HepG2 (cell line): ENCODE data around the gene VPS37D. TPM values are rescaled to one million over a fixed set of nuclear protein-coding genes. Genes with fewer than 3 reads are reported as not detected.

ENCODE experiments used
- ARNT ChIP-seq: fragments of 450-650 bp; IDR thresholded peaks from 2 replicates; pipeline ENCODE4 v1.6.1; 2017
- BRF2 ChIP-seq: sonication (generic); formaldehyde crosslinking; IDR thresholded peaks from 2 replicates; pipeline ENCODE4 v1.8.1; 2022; ENCODE audit warnings: mild to moderate bottlenecking, missing genetic modification reagents
- CHD4 ChIP-seq: fragments of 200-600 bp; sonication (generic); IDR thresholded peaks from 2 replicates; pipeline ENCODE4 v1.7.0; 2017; ENCODE audit warnings: mild to moderate bottlenecking, low read length, borderline replicate concordance
- E2F2 ChIP-seq: sonication (generic); formaldehyde crosslinking; IDR thresholded peaks from 2 replicates; pipeline ENCODE4 v1.4.0; 2020; ENCODE audit warnings: missing genetic modification reagents, borderline replicate concordance
- KLF16 ChIP-seq, 2 experiments: sonication (generic) in 1 of 2; formaldehyde crosslinking in 1 of 2; IDR thresholded peaks; 2 replicates each; pipeline versions ENCODE4 v1.6.1 to v1.8.0; 2016 to 2023; ENCODE audit warnings: missing genetic modification reagents in 2 of 2, missing compliant biosample characterization in 1 of 2
- MXD1 ChIP-seq: sonication (generic); formaldehyde crosslinking; IDR thresholded peaks from 2 replicates; pipeline ENCODE4 v1.4.0; 2020; ENCODE audit warnings: mild to moderate bottlenecking, missing genetic modification reagents
- NBN ChIP-seq: fragments of 450-650 bp; conservative IDR thresholded peaks from 2 replicates; pipeline ENCODE4 v1.6.1; 2017
- PRDM4 ChIP-seq: sonication (generic); formaldehyde crosslinking; IDR thresholded peaks from 2 replicates; pipeline ENCODE4 v1.9.0; 2021; ENCODE audit warnings: missing genetic modification reagents, borderline replicate concordance
- SMAD9 ChIP-seq: sonication (generic); formaldehyde crosslinking; IDR thresholded peaks from 2 replicates; pipeline ENCODE4 v1.5.1; 2020; ENCODE audit warnings: mild to moderate bottlenecking, missing genetic modification reagents
- THAP9 ChIP-seq: sonication (generic); formaldehyde crosslinking; IDR thresholded peaks from 2 replicates; pipeline ENCODE4; 2020; ENCODE audit warnings: missing genetic modification reagents, mild to moderate bottlenecking, borderline replicate concordance
- ZBTB21 ChIP-seq: sonication (generic); formaldehyde crosslinking; IDR thresholded peaks from 2 replicates; pipeline ENCODE4 v1.4.0; 2020; ENCODE audit warnings: missing genetic modification reagents
- ZFP1 ChIP-seq: IDR thresholded peaks from 2 replicates; pipeline ENCODE4 v1.6.1; 2016
- ZFP37 ChIP-seq: sonication (generic); formaldehyde crosslinking; IDR thresholded peaks from 2 replicates; pipeline ENCODE4 v1.4.0; 2020; ENCODE audit warnings: missing genetic modification reagents, borderline replicate concordance
- ZNF740 ChIP-seq: sonication (generic); formaldehyde crosslinking; IDR thresholded peaks from 2 replicates; pipeline ENCODE4 v1.4.0; 2020; ENCODE audit warnings: missing genetic modification reagents
- ZNF770 ChIP-seq: sonication (generic); formaldehyde crosslinking; IDR thresholded peaks from 2 replicates; pipeline ENCODE4 v1.5.0; 2020; ENCODE audit warnings: mild to moderate bottlenecking, missing genetic modification reagents
- ZNF850 ChIP-seq: sonication (generic); formaldehyde crosslinking; conservative IDR thresholded peaks from 2 replicates; pipeline ENCODE4 v1.9.0; 2021; ENCODE audit warnings: mild to moderate bottlenecking, missing genetic modification reagents
- polyA plus RNA-seq, 8 experiments: library from polyadenylated mRNA; depleted of rRNA in 3 of 8; stranded (reverse) in 7 of 8; unstranded in 1 of 8; fragments of >200 nt; fragmentation: Illumina TruSeq in 4 of 8; extraction: Trizol in 4 of 8; gene quantifications; 2 replicates each; pipeline versions ENCODE4 v1.2.1 to v1.2.3, GENCODE V29; 2011 to 2016; ENCODE audit warnings: low read depth in 4 of 8, missing spikeins in 1 of 8, mixed read lengths in 1 of 8; ENCODE audit not compliant: insufficient read depth in 1 of 8
- total RNA-seq, 5 experiments: library from RNA; depleted of rRNA; stranded (reverse); fragments of >200 nt; fragmentation: Illumina TruSeq; extraction: Trizol; gene quantifications; 2 replicates each; pipeline ENCODE4 v1.2.3, GENCODE V29; 2016; ENCODE audit warnings: low read depth in 1 of 5

The VPS37D gene
- total and polyA plus RNA-seq, 2 of the 13 experiments (the other 11 are each of a cell fraction or from before 2014, with no cell fraction given) = 3.8 to 6.3 TPM

GRCh38 chr7:73683056-73683787, 15.6 kb downstream of the VPS37D start, which contains the start of the genes BUD23 and DNAJC30 (continued):
- peak; percentile 85 for TF ChIP-seq MXD1 (CRISPR knock-in tag)
- no peak for TF ChIP-seq NBN
- no peak for TF ChIP-seq ZFP1 (CRISPR knock-in tag)
- TF ChIP-seq ZBTB21 = 0 out of 2 replicates have a peak, but pooled peaks have one; percentile 2
- peak in 1 of 2 experiments; percentile 47; a peak in 1 of 4 replicates for TF ChIP-seq KLF16 (CRISPR knock-in tag; IDR thresholded peaks at IDR 0.05)
- TF ChIP-seq CHD4 = no peak
- TF ChIP-seq E2F2 (CRISPR knock-in tag) = no peak
- TF ChIP-seq ZNF740 (CRISPR knock-in tag) = peak; percentile 80; the same call in 1 of the 2 replicates
- no peak for TF ChIP-seq ZNF770 (CRISPR knock-in tag)
- TF ChIP-seq BRF2 = 0 out of 2 replicates have a peak, but pooled peaks have one; percentile 59
- no peak for TF ChIP-seq SMAD9
- no peak for TF ChIP-seq ARNT
- no peak for TF ChIP-seq ZFP37 (CRISPR knock-in tag)
- no peak for TF ChIP-seq PRDM4 (CRISPR knock-in tag)
- no peak for TF ChIP-seq ZNF850
- TF ChIP-seq THAP9 (CRISPR knock-in tag) = peak; percentile 77
